Measurements from ENCODE around the gene KAZALD1. TPM values are rescaled to one million over a fixed set of nuclear protein-coding genes. Genes with fewer than 3 reads are reported as not detected.
"Not testable (repeated sequence)": the region's sequence is repeated elsewhere in the genome, so short reads cannot be mapped to it uniquely, and the experiment has no call there.

KAZALD1 gene
- total RNA-seq, 4 donors from 2014 or later: 4.0 to 13.5 (median 8.4) TPM

DNA sequence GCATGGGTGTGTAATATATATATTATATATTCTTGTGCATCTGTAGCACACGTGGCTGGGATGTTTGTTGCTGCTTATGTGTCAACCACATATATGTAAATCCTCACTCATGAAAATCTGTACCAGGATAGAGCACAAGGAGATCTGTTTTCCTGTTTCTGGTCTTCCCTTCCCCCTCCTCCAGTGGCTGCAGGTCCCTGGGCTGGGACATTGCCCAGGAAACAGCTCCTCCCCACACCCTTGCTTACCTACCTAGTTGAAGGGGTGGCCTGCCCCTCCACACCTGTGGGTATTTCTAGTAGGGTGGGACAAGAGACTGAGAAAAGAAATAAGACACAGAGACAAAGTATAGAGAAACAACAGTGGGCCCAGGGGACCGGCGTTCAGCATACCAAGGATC, 28.5 kb upstream of the KAZALD1 start:
- Histone ChIP-seq H3K27me3 (no peaks in the 10 kb centered on the region), H3K27ac (peak overlapping the region; percentile 14 to 99 (median 99)), H3K4me3 (peak overlapping the region in 3 of 4 donors; percentile 69 to 86 (median 85)), H3K4me1 (peaks cover 0 to 37% (median 21%) of the 10 kb centered on the region in 4 donors), H3K36me3 (peaks cover 3 to 39% (median 26%) of the 10 kb centered on the region in 3 donors), H3K9me3 (no peaks in the 10 kb centered on the region)
- no peak for TF ChIP-seq POLR2A (IDR thresholded peaks at IDR 0.05)
- no peak for TF ChIP-seq EP300 (IDR thresholded peaks at IDR 0.05)
- no peak for DNase-seq (ENCODE audit: low spot score in 2 of 2)
- WGBS, 2 donors: 62 to 71% methylated on average over 3 of the region's 3 CpGs

GRCh38 chr10:101034404-101034803, 27.4 kb upstream of the KAZALD1 start:
- peaks cover 0 to 30% (median 19%) of the 10 kb centered on the region in 4 donors for H3K4me1 ChIP-seq
- not testable (repeated sequence) for H3K27ac ChIP-seq; H3K27me3 ChIP-seq; DNase-seq (ENCODE audit: low spot score in 2 of 2); H3K4me3 ChIP-seq; H3K9me3 ChIP-seq
- peaks cover 3 to 50% (median 26%) of the 10 kb centered on the region in 3 donors for H3K36me3 ChIP-seq
- 93 to 98% methylated on average over 4 of the region's 4 CpGs for WGBS, 2 donors

DNA sequence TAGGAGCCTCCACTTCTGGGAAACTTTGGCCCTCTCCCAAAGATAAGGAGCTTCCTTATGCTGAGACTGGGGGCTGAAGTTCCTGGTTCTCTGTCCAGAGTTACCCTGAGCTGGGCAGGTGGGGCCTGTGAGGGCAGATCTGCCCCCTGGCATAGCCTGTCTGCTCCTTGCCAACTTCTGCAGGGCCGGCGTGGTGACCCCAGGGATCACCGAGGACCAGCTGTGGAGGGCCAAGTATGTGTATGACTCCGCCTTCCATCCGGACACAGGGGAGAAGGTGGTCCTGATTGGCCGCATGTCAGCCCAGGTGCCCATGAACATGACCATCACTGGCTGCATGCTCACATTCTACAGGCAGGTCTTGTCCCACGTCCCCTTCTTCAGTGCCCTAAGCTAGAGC, 26.5 kb upstream of the KAZALD1 start:
- no peaks in the 10 kb centered on the region for H3K27me3 ChIP-seq
- peaks cover 0 to 22% (median 18%) of the 10 kb centered on the region in 4 donors for H3K4me1 ChIP-seq
- WGBS, 2 donors: 81 to 91% methylated on average over 7 of the region's 7 CpGs
- H3K9me3 ChIP-seq: no peaks in the 10 kb centered on the region
- H3K27ac ChIP-seq: no peak overlapping the region
- H3K4me3 ChIP-seq: no peak overlapping the region
- TF ChIP-seq, protein P1, sequence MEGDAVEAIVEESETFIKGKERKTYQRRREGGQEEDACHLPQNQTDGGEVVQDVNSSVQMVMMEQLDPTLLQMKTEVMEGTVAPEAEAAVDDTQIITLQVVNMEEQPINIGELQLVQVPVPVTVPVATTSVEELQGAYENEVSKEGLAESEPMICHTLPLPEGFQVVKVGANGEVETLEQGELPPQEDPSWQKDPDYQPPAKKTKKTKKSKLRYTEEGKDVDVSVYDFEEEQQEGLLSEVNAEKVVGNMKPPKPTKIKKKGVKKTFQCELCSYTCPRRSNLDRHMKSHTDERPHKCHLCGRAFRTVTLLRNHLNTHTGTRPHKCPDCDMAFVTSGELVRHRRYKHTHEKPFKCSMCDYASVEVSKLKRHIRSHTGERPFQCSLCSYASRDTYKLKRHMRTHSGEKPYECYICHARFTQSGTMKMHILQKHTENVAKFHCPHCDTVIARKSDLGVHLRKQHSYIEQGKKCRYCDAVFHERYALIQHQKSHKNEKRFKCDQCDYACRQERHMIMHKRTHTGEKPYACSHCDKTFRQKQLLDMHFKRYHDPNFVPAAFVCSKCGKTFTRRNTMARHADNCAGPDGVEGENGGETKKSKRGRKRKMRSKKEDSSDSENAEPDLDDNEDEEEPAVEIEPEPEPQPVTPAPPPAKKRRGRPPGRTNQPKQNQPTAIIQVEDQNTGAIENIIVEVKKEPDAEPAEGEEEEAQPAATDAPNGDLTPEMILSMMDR (IDR thresholded peaks at IDR 0.05): no peak
- no peak for TF ChIP-seq POLR2A (IDR thresholded peaks at IDR 0.05)
- no peak for TF ChIP-seq EP300 (IDR thresholded peaks at IDR 0.05)
- H3K36me3 ChIP-seq: peaks cover 3 to 59% (median 26%) of the 10 kb centered on the region in 3 donors
- DNase-seq (ENCODE audit: low spot score in 2 of 2): no peak

DNA sequence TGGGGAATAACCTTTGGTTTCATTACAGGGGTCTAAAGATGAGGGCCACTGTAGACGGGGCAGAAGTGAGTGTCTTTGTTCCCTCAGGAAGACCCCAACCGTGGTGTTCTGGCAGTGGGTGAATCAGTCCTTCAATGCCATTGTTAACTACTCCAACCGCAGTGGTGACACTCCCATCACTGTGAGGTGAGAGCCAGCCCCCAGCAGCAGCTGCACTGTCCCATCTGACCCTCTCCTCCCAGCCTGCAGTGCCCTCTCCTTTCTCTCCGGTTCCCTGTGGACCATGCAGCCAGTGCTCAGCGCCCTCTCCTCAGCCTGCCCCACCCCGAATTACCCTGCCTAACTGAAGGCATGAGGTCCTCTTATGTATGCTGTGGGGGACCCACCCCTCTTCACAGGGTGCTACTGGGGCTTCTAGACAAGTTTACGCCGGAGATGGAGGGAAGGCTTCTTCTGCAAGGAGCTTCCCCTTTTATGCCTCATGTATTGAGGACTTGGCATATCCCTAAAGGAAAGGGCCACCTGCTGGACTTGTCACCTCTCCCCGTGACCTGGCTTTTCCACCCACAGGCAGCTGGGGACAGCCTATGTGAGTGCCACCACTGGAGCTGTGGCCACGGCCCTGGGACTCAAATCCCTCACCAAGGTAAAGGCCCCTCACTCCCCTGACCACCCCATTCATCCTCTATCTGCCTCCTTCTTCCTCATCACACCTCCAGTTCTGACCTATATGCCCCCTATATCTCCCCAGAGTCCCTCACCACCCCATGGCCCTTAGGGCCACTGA, 25.7 kb upstream of the KAZALD1 start:
- 79 to 81% methylated on average over 10 of the region's 10 CpGs for WGBS, 2 donors
- Histone ChIP-seq H3K27ac (no peak overlapping the region), H3K9me3 (no peaks in the 10 kb centered on the region), H3K27me3 (no peaks in the 10 kb centered on the region), H3K4me1 (peaks cover 0 to 20% (median 14%) of the 10 kb centered on the region in 4 donors), H3K36me3 (peaks cover 3 to 63% (median 26%) of the 10 kb centered on the region in 3 donors), H3K4me3 (no peak overlapping the region)
- no peak for DNase-seq (ENCODE audit: low spot score in 2 of 2)
- TF ChIP-seq POLR2A (IDR thresholded peaks at IDR 0.05) (no peak), EP300 (IDR thresholded peaks at IDR 0.05) (no peak)
- TF ChIP-seq, protein P1 (IDR thresholded peaks at IDR 0.05): no peak

- H3K36me3 ChIP-seq: peaks cover 3 to 63% (median 26%) of the 10 kb centered on the region in 3 donors
- H3K9me3 ChIP-seq: no peaks in the 10 kb centered on the region
- 78 to 84% methylated on average over 6 to 7 of the region's 7 CpGs for WGBS, 2 donors
- H3K27ac ChIP-seq: no peak overlapping the region
- peaks cover 0 to 24% (median 18%) of the 10 kb centered on the region in 4 donors for H3K4me1 ChIP-seq
- H3K4me3 ChIP-seq: no peak overlapping the region
- TF ChIP-seq, protein P1 (IDR thresholded peaks at IDR 0.05): no peak
- TF ChIP-seq POLR2A (IDR thresholded peaks at IDR 0.05) (no peak), EP300 (IDR thresholded peaks at IDR 0.05) (no peak)
- H3K27me3 ChIP-seq: no peaks in the 10 kb centered on the region
- no peak for DNase-seq (ENCODE audit: low spot score in 2 of 2)
These were observed 25.1 kb upstream of the KAZALD1 start for GRCh38 chr10:101036726-101037125.

DNA sequence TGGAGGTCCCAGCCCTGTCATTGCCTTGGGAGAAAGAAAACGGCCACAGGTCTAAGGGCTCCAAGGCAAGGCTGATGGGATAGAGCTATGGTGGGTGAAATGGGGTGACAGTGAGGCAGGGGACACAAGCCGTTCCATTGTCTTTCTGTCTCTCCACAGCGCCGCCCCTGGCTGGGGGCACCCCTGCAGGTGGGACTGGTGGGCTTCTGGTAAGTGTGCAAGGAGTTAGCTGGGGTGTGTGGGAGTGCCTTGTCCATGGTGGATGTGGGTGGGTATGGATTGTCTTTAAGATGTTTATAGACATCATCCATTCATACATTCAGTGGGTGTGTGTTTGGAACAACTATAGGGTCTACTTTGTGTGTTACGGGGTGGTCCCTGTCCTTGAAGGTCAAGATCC, 23.3 kb upstream of the KAZALD1 start:
- Histone ChIP-seq H3K27ac (no peak overlapping the region), H3K4me1 (peaks cover 0 to 29% (median 19%) of the 10 kb centered on the region in 4 donors), H3K4me3 (no peak overlapping the region), H3K27me3 (no peaks in the 10 kb centered on the region), H3K9me3 (no peaks in the 10 kb centered on the region), H3K36me3 (peaks cover 3 to 63% (median 26%) of the 10 kb centered on the region in 3 donors)
- TF ChIP-seq, protein P1 (IDR thresholded peaks at IDR 0.05): no peak
- TF ChIP-seq POLR2A (IDR thresholded peaks at IDR 0.05) (no peak), EP300 (IDR thresholded peaks at IDR 0.05) (no peak)
- no peak for DNase-seq (ENCODE audit: low spot score in 2 of 2)
- 34 to 54% methylated on average over 5 of the region's 5 CpGs for WGBS, 2 donors
